ENCODE results near the gene LRRC23.

The LRRC23 gene

GRCh38 chr12:6929466-6930452, 25.1 kb downstream of the LRRC23 start:
- TF ChIP-seq CTCF (IDR thresholded peaks at IDR 0.05; ENCODE audit: low read depth, low read length, missing control alignments), result no peak
- H3K4me3 ChIP-seq (replicated peaks; ENCODE audit: low read depth, low read length), result peak overlapping the region; percentile 91
- no peak for DNase-seq (ENCODE audit: extremely low read depth, low read depth)

DNA sequence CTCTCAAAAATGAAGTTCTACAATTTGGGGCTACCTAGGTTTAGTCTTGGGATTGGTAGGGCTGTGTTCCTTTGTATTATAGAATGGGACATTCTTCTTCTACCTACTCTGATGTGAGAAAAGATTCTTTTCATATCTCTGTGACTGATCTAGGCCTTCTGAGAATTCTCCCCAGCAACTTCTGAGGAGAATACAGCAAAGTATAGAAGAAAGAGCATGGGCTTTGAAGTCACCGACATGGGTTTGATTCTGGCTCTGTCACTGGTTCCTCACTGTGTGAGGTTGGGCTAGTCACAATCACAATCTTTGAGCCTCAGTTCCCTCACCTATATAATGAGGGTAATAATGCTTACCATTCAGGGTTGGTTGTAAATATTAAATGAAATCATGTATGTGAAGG, 28.1 kb downstream of the LRRC23 start:
- no peak for TF ChIP-seq CTCF (IDR thresholded peaks at IDR 0.05; ENCODE audit: low read depth, low read length, missing control alignments)
- H3K4me3 ChIP-seq (replicated peaks; ENCODE audit: low read depth, low read length), result no peak overlapping the region
- DNase-seq (ENCODE audit: extremely low read depth, low read depth), result no peak

DNA sequence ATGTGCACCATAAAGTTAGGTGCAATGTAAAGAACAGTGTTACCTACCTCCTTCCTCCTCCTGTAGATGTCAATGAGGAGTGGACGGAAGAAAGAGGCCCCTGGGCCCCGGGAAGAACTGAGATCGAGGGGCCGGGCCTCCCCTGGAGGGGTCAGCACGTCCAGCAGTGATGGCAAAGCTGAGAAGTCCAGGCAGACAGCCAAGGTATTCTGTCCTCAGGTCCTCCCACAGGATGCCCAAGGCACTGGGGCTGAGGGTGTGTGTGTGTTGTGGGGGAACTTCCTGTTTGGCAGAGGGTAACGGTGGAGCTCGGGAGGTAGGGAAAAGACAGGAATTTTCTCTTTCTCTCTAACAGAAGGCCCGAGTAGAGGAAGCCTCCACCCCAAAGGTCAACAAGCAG, 29.5 kb downstream of the LRRC23 start:
- no peak for TF ChIP-seq CTCF (IDR thresholded peaks at IDR 0.05; ENCODE audit: low read depth, low read length, missing control alignments)
- no peak overlapping the region for H3K4me3 ChIP-seq (replicated peaks; ENCODE audit: low read depth, low read length)
- DNase-seq (ENCODE audit: extremely low read depth, low read depth), result no peak

DNA sequence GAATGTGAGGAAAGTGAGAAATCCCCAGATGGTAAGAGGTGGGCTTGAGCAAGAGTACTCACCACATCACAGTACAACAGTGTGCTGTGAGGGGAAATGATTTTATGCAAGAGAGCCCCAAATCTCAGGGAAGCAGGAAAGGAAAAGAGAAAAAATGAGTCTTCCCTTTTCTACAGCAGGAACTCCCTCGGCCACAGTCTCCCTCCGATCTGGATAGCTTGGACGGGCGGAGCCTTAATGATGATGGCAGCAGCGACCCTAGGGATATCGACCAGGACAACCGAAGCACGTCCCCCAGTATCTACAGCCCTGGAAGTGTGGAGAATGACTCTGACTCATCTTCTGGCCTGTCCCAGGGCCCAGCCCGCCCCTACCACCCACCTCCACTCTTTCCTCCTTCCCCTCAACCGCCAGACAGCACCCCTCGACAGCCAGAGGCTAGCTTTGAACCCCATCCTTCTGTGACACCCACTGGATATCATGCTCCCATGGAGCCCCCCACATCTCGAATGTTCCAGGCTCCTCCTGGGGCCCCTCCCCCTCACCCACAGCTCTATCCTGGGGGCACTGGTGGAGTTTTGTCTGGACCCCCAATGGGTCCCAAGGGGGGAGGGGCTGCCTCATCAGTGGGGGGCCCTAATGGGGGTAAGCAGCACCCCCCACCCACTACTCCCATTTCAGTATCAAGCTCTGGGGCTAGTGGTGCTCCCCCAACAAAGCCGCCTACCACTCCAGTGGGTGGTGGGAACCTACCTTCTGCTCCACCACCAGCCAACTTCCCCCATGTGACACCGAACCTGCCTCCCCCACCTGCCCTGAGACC, 31.0 kb downstream of the LRRC23 start:
- no peak overlapping the region for H3K4me3 ChIP-seq (replicated peaks; ENCODE audit: low read depth, low read length)
- DNase-seq (ENCODE audit: extremely low read depth, low read depth), result no peak
- no peak for TF ChIP-seq CTCF (IDR thresholded peaks at IDR 0.05; ENCODE audit: low read depth, low read length, missing control alignments)

GRCh38 chr12:6936194-6936635, 31.6 kb downstream of the LRRC23 start:
- no peak for DNase-seq (ENCODE audit: extremely low read depth, low read depth)
- no peak for TF ChIP-seq CTCF (IDR thresholded peaks at IDR 0.05; ENCODE audit: low read depth, low read length, missing control alignments)
- no peak overlapping the region for H3K4me3 ChIP-seq (replicated peaks; ENCODE audit: low read depth, low read length)

- no peak for DNase-seq (ENCODE audit: extremely low read depth, low read depth)
Measured at GRCh38 chr12:6936636-6937480, 32.2 kb downstream of the LRRC23 start.

More at GRCh38 chr12:6936636-6937480, 32.2 kb downstream of the LRRC23 start:
- H3K4me3 ChIP-seq (replicated peaks; ENCODE audit: low read depth, low read length), result peak overlapping the region; percentile 54
- TF ChIP-seq CTCF (IDR thresholded peaks at IDR 0.05; ENCODE audit: low read depth, low read length, missing control alignments), result no peak
